IMR-90 (cell line): ENCODE results near the gene MRPL23. TPM values are rescaled to one million over a fixed set of nuclear protein-coding genes. Genes with fewer than 3 reads are reported as not detected.

ENCODE experiments used
- ATAC-seq: fragments of 200-7000 bp; cut with Tn5 transposase; 2 replicates; pipeline ENCODE4 v1.9.1; 2020; ENCODE audit warnings: low read depth, mild to moderate bottlenecking, moderate library complexity
- BruUV-seq: library from RNA; stranded (reverse); fragments of 400-500 nt; replicated peaks from 2 replicates; lab custom pipeline; 2021; lab: Mats Ljungman, UMichigan
- CTCF ChIA-PET: fragments of 300-600 bp; formaldehyde crosslinking; extraction: SDS; loops from one replicate; lab custom pipeline; 2021; ENCODE audit warnings: antibody characterized with exemption; lab: Yijun Ruan, JAX
- POLR2A ChIA-PET: fragments of 300-600 bp; sonication (Branson Sonifier 250); formaldehyde crosslinking; loops from one replicate; lab custom pipeline; 2022; ENCODE audit warnings: antibody characterized with exemption; ENCODE audit not compliant: unreplicated experiment; lab: Charles Lee
- DNase-seq: peaks from one replicate; pipeline ENCODE4 v3.0.0; 2013
- H2AFZ ChIP-seq: replicated peaks from 2 replicates; pipeline ENCODE3; 2013; ENCODE audit warnings: low read length, mild to moderate bottlenecking; ENCODE audit not compliant: poor library complexity
- H2AK5ac ChIP-seq: 2 replicates; pipeline ENCODE4 v1.6.1; 2013; ENCODE audit warnings: low read depth, low read length, inconsistent platforms
- H2AK9ac ChIP-seq: replicated peaks from 2 replicates; pipeline ENCODE3; 2013; ENCODE audit warnings: mild to moderate bottlenecking, low read depth, low read length, moderate library complexity; ENCODE audit not compliant: poor library complexity
- H2BK120ac ChIP-seq: 2 replicates; pipeline ENCODE4 v1.6.1; 2013; ENCODE audit warnings: low read depth, low read length, inconsistent platforms
- H2BK15ac ChIP-seq: 3 replicates; pipeline ENCODE4 v1.6.1; 2013; ENCODE audit warnings: low read depth, low read length, inconsistent platforms
- H2BK20ac ChIP-seq: 2 replicates; pipeline ENCODE4 v1.6.1; 2013; ENCODE audit warnings: low read depth, mild to moderate bottlenecking, inconsistent platforms, low read length, moderate library complexity
- H2BK5ac ChIP-seq: 2 replicates; pipeline ENCODE4 v1.6.1; 2013; ENCODE audit warnings: mild to moderate bottlenecking, low read depth, low read length, inconsistent platforms; ENCODE audit not compliant: poor library complexity, severe bottlenecking
- H3K14ac ChIP-seq: replicated peaks from 2 replicates; pipeline ENCODE4 v1.6.1; 2013; ENCODE audit warnings: low read depth, low read length, inconsistent platforms
- H3K18ac ChIP-seq: 2 replicates; pipeline ENCODE4 v1.6.1; 2013; ENCODE audit warnings: low read depth, low read length, control low read depth
- H3K23ac ChIP-seq: 2 replicates; pipeline ENCODE4 v1.6.1; 2013; ENCODE audit warnings: low read depth, low read length, inconsistent platforms
- H3K27ac ChIP-seq: 2 replicates; pipeline ENCODE4 v1.5.1; 2013; ENCODE audit warnings: mild to moderate bottlenecking, control low read depth, low read length; ENCODE audit not compliant: insufficient read depth
- H3K27me3 ChIP-seq: 2 replicates; pipeline ENCODE4 v1.6.1; 2013; ENCODE audit warnings: low read length; ENCODE audit not compliant: control insufficient read depth, insufficient read depth
- H3K36me3 ChIP-seq: 2 replicates; pipeline ENCODE4 v1.6.1; 2013; ENCODE audit warnings: low read length, mixed read lengths; ENCODE audit not compliant: control insufficient read depth, insufficient read depth
- H3K4ac ChIP-seq: 2 replicates; pipeline ENCODE4 v1.6.1; 2013; ENCODE audit warnings: low read depth, low read length, inconsistent platforms
- H3K4me1 ChIP-seq: 2 replicates; pipeline ENCODE4 v1.6.1; 2013; ENCODE audit warnings: low read length, mixed read lengths; ENCODE audit not compliant: control insufficient read depth, insufficient read depth
- H3K4me2 ChIP-seq: 2 replicates; pipeline ENCODE4 v1.6.1; 2013; ENCODE audit warnings: low read depth, mild to moderate bottlenecking, control low read depth, low read length, moderate library complexity
- H3K4me3 ChIP-seq: 2 replicates; pipeline ENCODE4 v1.5.1; 2013; ENCODE audit warnings: low read depth, mild to moderate bottlenecking, control low read depth, low read length, moderate library complexity; ENCODE audit not compliant: insufficient read depth
- H3K56ac ChIP-seq: 2 replicates; pipeline ENCODE4 v1.6.1; 2013; ENCODE audit warnings: low read length, inconsistent platforms; ENCODE audit not compliant: insufficient read depth; ENCODE audit errors: extremely low read depth
- H3K79me1 ChIP-seq, 2 experiments: 2 replicates each; pipeline ENCODE4 v1.6.1; 2013; ENCODE audit warnings: low read length in 2 of 2, inconsistent platforms in 1 of 2, low read depth in 1 of 2
- H3K9ac ChIP-seq: 2 replicates; pipeline ENCODE4 v1.6.1; 2013; ENCODE audit warnings: low read depth, low read length, control low read depth
- H3K9me1 ChIP-seq: 2 replicates; pipeline ENCODE4 v1.6.1; 2013; ENCODE audit warnings: low read length, inconsistent platforms; ENCODE audit not compliant: insufficient read depth
- H3K9me3 ChIP-seq: 2 replicates; pipeline ENCODE4 v1.6.1; 2013; ENCODE audit warnings: low read length; ENCODE audit not compliant: control insufficient read depth, insufficient read depth
- H4K20me1 ChIP-seq: 2 replicates; pipeline ENCODE4 v1.6.1; 2013; ENCODE audit warnings: low read length, inconsistent platforms; ENCODE audit not compliant: insufficient read depth
- H4K5ac ChIP-seq: 2 replicates; pipeline ENCODE4 v1.6.1; 2013; ENCODE audit warnings: mild to moderate bottlenecking, low read depth, low read length, control low read depth
- H4K8ac ChIP-seq, 2 experiments: 2 replicates each; pipeline ENCODE4 v1.6.1; 2013; ENCODE audit warnings: low read depth in 2 of 2, low read length in 2 of 2, control low read depth in 1 of 2, inconsistent platforms in 1 of 2
- H4K91ac ChIP-seq: 2 replicates; pipeline ENCODE4 v1.6.1; 2013; ENCODE audit warnings: low read depth, low read length, inconsistent platforms; ENCODE audit not compliant: insufficient read depth
- BHLHE40 ChIP-seq: fragments of 150-350 bp; IDR thresholded peaks from 2 replicates; pipeline ENCODE4 v1.6.1; 2016; ENCODE audit warnings: mild to moderate bottlenecking, low read depth, low read length
- CEBPB ChIP-seq: IDR thresholded peaks from 2 replicates; pipeline ENCODE4 v1.6.1; 2012; ENCODE audit warnings: low read depth, low read length, improper control_type of control experiment
- CHD1 ChIP-seq: IDR thresholded peaks from 2 replicates; pipeline ENCODE4 v1.6.1; 2012; ENCODE audit warnings: low read depth, low read length, improper control_type of control experiment
- FOS ChIP-seq: fragments of 150-350 bp; IDR thresholded peaks from 2 replicates; pipeline ENCODE4 v1.6.1; 2016; ENCODE audit warnings: low read depth, low read length
- MAFK ChIP-seq: IDR thresholded peaks from 2 replicates; pipeline ENCODE4 v1.6.1; 2012; ENCODE audit warnings: low read depth, low read length, improper control_type of control experiment
- MAZ ChIP-seq: IDR thresholded peaks from 2 replicates; pipeline ENCODE4 v1.6.1; 2012; ENCODE audit warnings: low read depth, mild to moderate bottlenecking, low read length, improper control_type of control experiment, moderate library complexity, borderline replicate concordance
- MXI1 ChIP-seq: IDR thresholded peaks from 2 replicates; pipeline ENCODE4 v1.6.1; 2012; ENCODE audit warnings: low read depth, mild to moderate bottlenecking, low read length, moderate library complexity, borderline replicate concordance
- NFE2L2 ChIP-seq: fragments of 150-350 bp; IDR thresholded peaks from 2 replicates; pipeline ENCODE4 v1.6.1; 2016; ENCODE audit warnings: low read depth, mild to moderate bottlenecking, low read length
- POLR2A ChIP-seq: IDR thresholded peaks from 2 replicates; pipeline ENCODE4 v1.6.1; 2012; ENCODE audit warnings: mild to moderate bottlenecking, low read depth, low read length
- RAD21 ChIP-seq: IDR thresholded peaks from 2 replicates; pipeline ENCODE4 v1.6.1; 2012; ENCODE audit warnings: low read length, improper control_type of control experiment
- RCOR1 ChIP-seq: IDR thresholded peaks from 2 replicates; pipeline ENCODE4 v1.6.1; 2012; ENCODE audit warnings: mild to moderate bottlenecking, low read length, improper control_type of control experiment; ENCODE audit not compliant: insufficient replicate concordance
- RFX5 ChIP-seq: IDR thresholded peaks from 2 replicates; pipeline ENCODE4 v1.8.0; 2012; ENCODE audit warnings: low read depth, mild to moderate bottlenecking, low read length, moderate library complexity
- SMC3 ChIP-seq: fragments of 150-350 bp; IDR thresholded peaks from 2 replicates; pipeline ENCODE4 v1.6.1; 2016; ENCODE audit warnings: low read depth, mild to moderate bottlenecking, antibody characterized with exemption, low read length, moderate library complexity
- USF2 ChIP-seq: fragments of 150-350 bp; IDR thresholded peaks from 2 replicates; pipeline ENCODE4 v1.6.1; 2017; ENCODE audit warnings: mild to moderate bottlenecking, antibody characterized with exemption, low read length, low read depth
- WGBS, 2 experiments: methylation state at CpG; one replicate each; pipeline versions ENCODE4 v1.1.5 to v1.1.7; 2013; ENCODE audit warnings: missing lambda C conversion rate in 2 of 2; ENCODE audit not compliant: insufficient read length in 1 of 2; ENCODE audit errors: extremely low coverage in 2 of 2; 5-methylcytosine and 5-hydroxymethylcytosine counted together
- dilution Hi-C: fragments of 300-500 bp; cut with HindIII; formaldehyde crosslinking; loops from one replicate; pipeline ENCODE4 v1.14.3; 2018; ENCODE audit warnings: low sequenced_read_pairs; ENCODE audit not compliant: unreplicated experiment
- in situ Hi-C: fragments of 300-500 bp; cut with MboI; formaldehyde crosslinking; loops from 3 replicates; pipeline ENCODE4 v1.14.3; 2019; ENCODE audit warnings: low sequenced_read_pairs, inconsistent platforms, mixed read lengths
- intact Hi-C: fragments of 100-400 bp; cut with micrococcal nuclease; formaldehyde crosslinking; loops from 2 replicates; pipeline ENCODE4 v1.10.0; 2022
- polyA plus RNA-seq, 3 experiments: library from polyadenylated mRNA; depleted of rRNA; stranded (reverse); fragments of >200 nt; gene quantifications; 2 replicates each; pipeline ENCODE4 v1.2.3, GENCODE V29; 2012; ENCODE audit warnings: low replicate concordance in 1 of 3
- total RNA-seq: library from RNA; depleted of rRNA; stranded (reverse); fragments of >200 nt; gene quantifications from 2 replicates; pipeline ENCODE4 v1.2.3, GENCODE V29; 2012
- TF ChIP-seq, protein P1 (sequence below): conservative IDR thresholded peaks from 2 replicates; pipeline ENCODE4 v1.5.1; 2012; ENCODE audit warnings: mild to moderate bottlenecking, low read depth, low read length, improper control_type of control experiment
- TF ChIP-seq, protein P2 (sequence below): fragments of 150-350 bp; IDR thresholded peaks from 2 replicates; pipeline ENCODE4 v1.6.1; 2016; ENCODE audit warnings: low read depth, mild to moderate bottlenecking, low read length, moderate library complexity, borderline replicate concordance

Gene MRPL23
- total and polyA plus RNA-seq, 2 of the 4 experiments (the other 2 are of a cell fraction), result 68.4 to 114 TPM

- Histone ChIP-seq H2BK5ac (no peak overlapping the region), H4K5ac (no peak overlapping the region), H3K9me1 (no peaks in the 10 kb centered on the region), H3K27me3 (no peaks in the 10 kb centered on the region), H3K4me3 (no peak overlapping the region), H3K4ac (no peak overlapping the region), H4K91ac (no peak overlapping the region), H2AK9ac (no peak overlapping the region), H2AK5ac (no peak overlapping the region), H3K36me3 (no peaks in the 10 kb centered on the region), H2AFZ (no peak overlapping the region), H3K27ac (no peak overlapping the region), H3K14ac (no peak overlapping the region), H2BK15ac (no peak overlapping the region), H2BK20ac (no peak overlapping the region), H4K8ac (no peak overlapping the region), H3K23ac (no peak overlapping the region), H3K4me1 (no peaks in the 10 kb centered on the region), H3K9ac (no peak overlapping the region), H3K79me1 (no peaks in the 10 kb centered on the region), H3K56ac (no peak overlapping the region), H3K9me3 (no peaks in the 10 kb centered on the region), H2BK120ac (no peak overlapping the region), H3K4me2 (no peak overlapping the region), H4K20me1 (no peaks in the 10 kb centered on the region), H3K18ac (no peak overlapping the region)
- POLR2A ChIA-PET, result no interaction called here
- WGBS, 2 experiments, result no CpG with 5 or more reads among the region's 20 CpGs
- in situ Hi-C loops, result no loop called here
- TF ChIP-seq NFE2L2 (no peak), MXI1 (no peak), RFX5 (no peak), POLR2A (no peak), CHD1 (no peak), FOS (no peak), SMC3 (no peak), MAFK (no peak), USF2 (no peak), MAZ (no peak), CEBPB (no peak), BHLHE40 (no peak), RAD21 (no peak), RCOR1 (no peak)
- TF ChIP-seq, protein P1, sequence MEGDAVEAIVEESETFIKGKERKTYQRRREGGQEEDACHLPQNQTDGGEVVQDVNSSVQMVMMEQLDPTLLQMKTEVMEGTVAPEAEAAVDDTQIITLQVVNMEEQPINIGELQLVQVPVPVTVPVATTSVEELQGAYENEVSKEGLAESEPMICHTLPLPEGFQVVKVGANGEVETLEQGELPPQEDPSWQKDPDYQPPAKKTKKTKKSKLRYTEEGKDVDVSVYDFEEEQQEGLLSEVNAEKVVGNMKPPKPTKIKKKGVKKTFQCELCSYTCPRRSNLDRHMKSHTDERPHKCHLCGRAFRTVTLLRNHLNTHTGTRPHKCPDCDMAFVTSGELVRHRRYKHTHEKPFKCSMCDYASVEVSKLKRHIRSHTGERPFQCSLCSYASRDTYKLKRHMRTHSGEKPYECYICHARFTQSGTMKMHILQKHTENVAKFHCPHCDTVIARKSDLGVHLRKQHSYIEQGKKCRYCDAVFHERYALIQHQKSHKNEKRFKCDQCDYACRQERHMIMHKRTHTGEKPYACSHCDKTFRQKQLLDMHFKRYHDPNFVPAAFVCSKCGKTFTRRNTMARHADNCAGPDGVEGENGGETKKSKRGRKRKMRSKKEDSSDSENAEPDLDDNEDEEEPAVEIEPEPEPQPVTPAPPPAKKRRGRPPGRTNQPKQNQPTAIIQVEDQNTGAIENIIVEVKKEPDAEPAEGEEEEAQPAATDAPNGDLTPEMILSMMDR, result no peak
- TF ChIP-seq, protein P2, sequence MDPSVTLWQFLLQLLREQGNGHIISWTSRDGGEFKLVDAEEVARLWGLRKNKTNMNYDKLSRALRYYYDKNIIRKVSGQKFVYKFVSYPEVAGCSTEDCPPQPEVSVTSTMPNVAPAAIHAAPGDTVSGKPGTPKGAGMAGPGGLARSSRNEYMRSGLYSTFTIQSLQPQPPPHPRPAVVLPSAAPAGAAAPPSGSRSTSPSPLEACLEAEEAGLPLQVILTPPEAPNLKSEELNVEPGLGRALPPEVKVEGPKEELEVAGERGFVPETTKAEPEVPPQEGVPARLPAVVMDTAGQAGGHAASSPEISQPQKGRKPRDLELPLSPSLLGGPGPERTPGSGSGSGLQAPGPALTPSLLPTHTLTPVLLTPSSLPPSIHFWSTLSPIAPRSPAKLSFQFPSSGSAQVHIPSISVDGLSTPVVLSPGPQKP, result no peak
- dilution Hi-C loops, result no loop called here
- intact Hi-C loops, result no loop called here
- DNase-seq (no peak), ATAC-seq (no peak)
- CTCF ChIA-PET, result no interaction called here
- no TSS peak for BruUV-seq
Measured at GRCh38 chr11:1964955-1965354, 17.8 kb downstream of the MRPL23 start.
